ENCODE data around the gene TMEM63A. TPM values are rescaled to one million over a fixed set of nuclear protein-coding genes. Genes with fewer than 3 reads are reported as not detected.

Gene TMEM63A
- polyA plus RNA-seq, 1 experiment, result 41.8 TPM

- TF ChIP-seq CTCF (IDR thresholded peaks at IDR 0.05; ENCODE audit: insufficient read depth, low read depth, low read length), result no peak
- ChIA-PET CTCF (no interaction called here), POLR2A (interaction anchor here (0.6 kb wide), 1 partner anchor 155 kb away, joined by 3 read pairs; no protein-coding TSS in a partner anchor)
Observed at GRCh38 chr1:225891229-225891972, 9.2 kb upstream of the TMEM63A start.

GRCh38 chr1:225890346-225891228 is 8.4 kb upstream of the TMEM63A start:
- no peak overlapping the region for H3K4me3 ChIP-seq (ENCODE audit: low read depth, low read length)
- ChIA-PET CTCF (interaction anchor here (0.7 to 1.8 kb wide), 4 partner anchors 21 to 416 kb away, joined by 3 to 6 read pairs (median 3); no protein-coding TSS in a partner anchor), POLR2A (interaction anchor here (0.6 kb wide), 1 partner anchor 155 kb away, joined by 3 read pairs; no protein-coding TSS in a partner anchor)
- no peak for DNase-seq (ENCODE audit: low read depth)
- no peaks in the 10 kb centered on the region for H3K36me3 ChIP-seq (ENCODE audit: control insufficient read depth, insufficient read depth, low read length)
- no peak for TF ChIP-seq CTCF (IDR thresholded peaks at IDR 0.05; ENCODE audit: insufficient read depth, low read depth, low read length)
- no peaks in the 10 kb centered on the region for H3K27me3 ChIP-seq (ENCODE audit: control insufficient read depth, insufficient read depth, low read length)

More at GRCh38 chr1:225891229-225891972, 9.2 kb upstream of the TMEM63A start:
- DNase-seq (ENCODE audit: low read depth), result no peak
- Histone ChIP-seq H3K27me3 (ENCODE audit: control insufficient read depth, insufficient read depth, low read length) (no peaks in the 10 kb centered on the region), H3K4me3 (ENCODE audit: low read depth, low read length) (no peak overlapping the region), H3K36me3 (ENCODE audit: control insufficient read depth, insufficient read depth, low read length) (no peaks in the 10 kb centered on the region)

DNA sequence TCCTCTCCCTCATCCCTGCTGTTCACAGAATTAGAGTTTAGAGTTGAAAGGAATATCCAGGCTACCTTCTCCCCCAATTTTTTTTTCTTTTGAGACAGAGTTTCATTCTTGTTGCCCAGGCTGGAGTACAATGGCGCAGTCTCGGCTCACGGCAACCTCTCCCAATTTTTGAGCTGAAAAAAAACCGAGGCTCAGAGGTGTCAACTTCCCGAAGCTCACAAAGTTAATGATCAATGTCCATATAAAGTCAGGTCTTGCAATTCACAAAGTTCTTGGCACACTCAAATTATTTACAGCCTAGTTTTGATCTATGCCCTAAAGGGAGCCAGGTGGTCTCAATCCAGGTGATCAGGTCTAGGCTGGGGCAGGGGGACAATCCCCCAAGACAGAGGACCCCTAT is 7.6 kb upstream of the TMEM63A start:
- Histone ChIP-seq H3K27me3 (ENCODE audit: control insufficient read depth, insufficient read depth, low read length) (no peaks in the 10 kb centered on the region), H3K4me3 (ENCODE audit: low read depth, low read length) (no peak overlapping the region), H3K36me3 (ENCODE audit: control insufficient read depth, insufficient read depth, low read length) (no peaks in the 10 kb centered on the region)
- TF ChIP-seq CTCF (IDR thresholded peaks at IDR 0.05; ENCODE audit: insufficient read depth, low read depth, low read length), result no peak
- CTCF ChIA-PET, result interaction anchor here (0.9 to 1.8 kb wide), 5 partner anchors 22 to 416 kb away, joined by 3 to 6 read pairs (median 3); no protein-coding TSS in a partner anchor
- no peak for DNase-seq (ENCODE audit: low read depth)
- POLR2A ChIA-PET, result no interaction called here

DNA sequence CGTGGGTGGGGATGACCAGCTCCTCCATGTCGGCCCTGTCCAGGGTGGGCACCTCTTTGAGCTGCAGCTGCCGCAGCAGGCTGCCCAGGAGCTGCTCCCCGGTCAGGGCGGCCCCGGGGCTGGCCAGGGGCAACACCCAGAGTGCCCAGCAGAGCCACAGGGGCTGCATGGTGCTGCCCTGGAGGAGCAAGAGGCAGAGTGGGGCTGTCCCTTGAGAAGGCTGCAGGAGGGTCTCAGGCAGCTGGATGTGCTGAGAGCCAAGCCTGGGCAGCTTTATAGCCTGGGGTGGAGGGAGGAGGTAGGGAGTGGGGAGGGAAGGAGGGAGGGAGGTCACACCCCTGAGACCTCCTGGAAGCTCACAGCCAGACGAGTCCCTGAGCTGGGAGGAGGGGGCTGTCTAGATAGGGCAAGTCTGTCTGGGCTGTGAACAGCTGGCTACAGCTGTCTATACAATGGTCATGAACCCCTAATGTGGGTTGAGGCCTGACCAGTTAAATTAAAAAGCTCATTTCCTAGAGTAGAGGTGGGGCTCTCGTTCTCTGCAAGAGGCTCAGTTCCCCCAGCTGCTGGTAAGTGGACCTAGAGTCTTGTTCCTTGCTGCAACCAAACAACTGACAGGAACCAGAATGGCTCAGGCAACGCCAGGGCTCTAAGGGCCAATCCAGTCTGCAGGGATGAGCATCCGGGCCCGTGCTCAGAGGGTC is 6.9 kb upstream of the TMEM63A start, which contains the start of gene LEFTY1:
LEFTY1 (minus strand) TSS at position 249 of the 704 bp plus-strand sequence; CDS start at position 169, 80 bp downstream.
- Histone ChIP-seq H3K4me3 (ENCODE audit: low read depth, low read length) (no peak within 1 kb of the TSS), H3K27me3 (ENCODE audit: control insufficient read depth, insufficient read depth, low read length) (no peaks in the 10 kb centered on the region), H3K36me3 (ENCODE audit: control insufficient read depth, insufficient read depth, low read length) (no peaks in the 10 kb centered on the region)
- TF ChIP-seq CTCF (IDR thresholded peaks at IDR 0.05; ENCODE audit: insufficient read depth, low read depth, low read length), result no peak
- ChIA-PET POLR2A (no interaction called here), CTCF (interaction anchor here (0.9 to 1.8 kb wide), 5 partner anchors 22 to 415 kb away, joined by 3 to 6 read pairs (median 3); no protein-coding TSS in a partner anchor)
- no peak for DNase-seq (ENCODE audit: low read depth)
